Hematopoietic multipotent progenitor cell treated with erythropoietin and hydrocortisone succinate and interleukin-3 and kit ligand, for 4 days (in vitro differentiated cells): Measurements from ENCODE around the gene MUC5B.

Experiments used
- DNase-seq: peaks from one replicate; pipeline ENCODE4 v3.0.0-alpha.2; 2015

The MUC5B gene

DNA sequence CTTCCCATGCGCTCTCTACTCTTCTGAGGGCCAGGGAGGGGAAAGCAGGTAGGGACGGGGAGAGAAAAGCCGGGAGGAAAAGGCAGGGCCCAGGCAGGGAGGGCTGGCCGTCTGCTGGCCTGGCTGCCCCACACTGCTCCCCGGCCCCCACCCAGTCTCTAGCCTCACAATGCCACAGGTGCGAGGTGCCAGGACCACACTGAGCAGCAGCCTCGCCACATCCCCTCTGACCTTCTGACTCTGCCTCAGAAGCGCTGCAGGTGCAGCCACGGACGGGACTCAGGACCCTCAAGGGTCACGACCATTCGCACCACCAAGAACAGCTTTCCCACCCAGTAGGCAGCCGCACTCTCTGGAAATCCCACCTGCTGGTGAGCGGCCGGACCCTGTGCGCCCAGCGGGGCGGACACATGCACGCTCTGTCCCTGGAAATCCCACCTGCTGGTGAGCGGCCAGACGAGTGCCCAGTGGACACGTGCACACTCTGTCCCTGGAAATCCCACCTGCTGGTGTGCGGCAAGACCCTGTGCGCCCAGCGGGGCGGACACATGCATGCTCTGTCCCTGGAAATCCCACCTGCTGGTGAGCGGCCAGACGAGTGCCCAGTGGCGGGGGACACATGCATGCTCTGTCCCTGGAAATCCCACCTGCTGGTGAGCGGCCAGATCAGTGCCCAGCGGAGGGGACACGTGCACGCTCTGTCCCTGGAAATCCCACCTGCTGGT is 66.5 kb downstream of the MUC5B start:
- DNase-seq: no peak

DNA sequence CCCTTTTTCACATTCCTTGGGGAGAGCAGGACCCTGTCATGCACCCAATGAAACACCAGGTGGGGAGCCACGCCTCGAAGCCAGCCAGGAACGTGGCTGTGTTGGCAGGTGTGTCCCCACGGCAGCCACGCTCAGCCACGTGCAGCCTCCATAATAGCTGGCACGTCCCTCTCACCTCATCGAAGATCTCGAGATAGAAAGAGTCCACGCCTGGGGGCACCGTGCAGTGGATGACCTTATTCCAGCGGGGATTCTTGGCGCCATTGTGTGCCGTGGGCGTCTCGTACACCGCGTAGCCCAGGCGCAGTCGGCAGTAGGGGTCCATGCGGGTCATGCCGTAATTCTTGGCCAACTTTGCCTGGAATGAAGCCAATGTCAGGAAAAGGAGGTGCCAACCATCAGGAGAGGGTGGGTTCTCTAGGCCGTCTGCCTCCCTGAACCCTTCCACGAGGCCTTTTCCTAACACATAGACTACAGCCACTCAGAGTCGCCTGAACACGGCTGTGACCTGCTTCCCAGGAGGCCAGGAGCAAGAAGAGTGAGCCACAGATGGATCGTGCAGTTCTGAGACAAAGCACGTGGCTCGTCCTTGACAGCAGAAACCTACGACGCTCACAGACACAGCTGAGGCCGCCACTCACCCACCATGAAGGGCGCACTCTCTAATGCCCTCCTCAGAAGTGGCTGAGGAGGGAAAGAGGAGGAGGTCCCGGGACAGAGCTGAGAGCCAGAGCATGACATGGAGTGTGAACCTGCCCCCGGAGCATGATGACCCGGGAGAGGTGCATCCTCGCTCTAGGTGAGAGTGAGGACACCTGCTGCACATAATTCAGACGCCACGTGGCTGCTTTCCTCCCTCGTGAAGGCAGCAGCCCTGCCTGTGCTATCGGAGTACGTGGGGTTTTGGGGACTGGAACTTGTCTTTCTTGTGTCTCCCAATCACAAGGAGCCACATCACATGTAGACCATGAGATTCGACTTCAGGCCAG is 67.5 kb downstream of the MUC5B start:
- no peak for DNase-seq

DNA sequence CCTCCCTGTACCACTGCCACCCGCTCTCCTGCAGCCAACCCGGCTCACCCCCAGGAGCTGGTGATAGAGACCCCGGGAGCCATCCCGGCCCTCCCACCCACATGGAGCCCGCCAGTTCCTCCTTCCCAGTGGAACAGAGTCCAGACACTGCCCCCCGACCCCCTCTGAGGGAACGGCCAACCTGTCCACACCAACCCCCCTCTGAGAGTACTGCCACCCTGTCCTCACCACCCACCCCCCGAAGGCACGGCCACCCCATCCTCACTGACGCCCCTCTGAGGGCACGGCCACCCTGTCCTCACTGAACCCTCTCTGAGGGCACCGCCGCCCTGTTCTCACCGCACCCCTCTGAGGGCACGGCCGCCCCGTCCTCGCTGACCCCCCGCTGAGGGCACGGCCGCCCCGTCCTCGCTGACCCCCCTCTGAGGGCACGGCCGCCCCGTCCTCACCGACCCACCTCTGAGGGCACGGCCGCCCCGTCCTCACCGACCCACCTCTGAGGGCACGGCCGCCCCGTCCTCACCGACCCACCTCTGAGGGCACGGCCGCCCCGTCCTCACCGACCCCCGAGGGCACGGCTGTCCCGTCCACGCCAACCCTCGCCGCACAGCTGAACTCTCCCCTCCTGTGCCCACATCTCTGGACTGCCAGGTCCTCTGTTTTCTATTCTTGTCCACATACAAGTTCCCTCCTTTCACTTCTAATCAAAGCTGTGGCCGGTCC is 68.6 kb downstream of the MUC5B start:
- no peak for DNase-seq

DNA sequence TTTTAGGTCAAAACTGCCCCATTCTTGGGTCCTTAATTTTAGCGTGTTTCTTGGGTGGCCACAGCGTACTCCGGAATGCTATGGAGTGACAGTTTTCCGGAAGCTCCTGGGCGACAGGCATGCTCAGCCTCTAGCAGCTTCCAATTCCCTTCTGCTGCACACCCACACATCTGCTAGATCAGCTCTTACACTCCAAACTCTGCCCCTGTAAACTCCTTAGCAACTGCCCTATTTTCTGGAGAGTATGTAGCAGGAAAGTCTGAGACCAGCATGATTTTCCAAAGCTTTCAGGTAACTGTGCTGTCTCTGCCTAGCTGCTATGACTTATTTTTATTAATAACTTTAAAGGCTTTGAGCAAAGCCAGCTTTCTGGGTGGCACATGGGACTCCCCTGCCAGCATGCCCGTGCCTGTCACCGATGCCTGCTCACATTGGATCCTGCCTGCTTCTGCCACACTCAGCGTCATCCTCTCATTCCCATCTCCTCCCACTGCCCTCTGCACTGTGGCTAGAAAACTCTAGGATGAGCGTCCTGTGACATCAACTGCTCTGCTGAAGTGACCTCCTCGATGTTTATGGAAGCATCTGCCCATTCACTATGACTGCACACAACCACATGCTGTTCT is 69.3 kb downstream of the MUC5B start:
- no peak for DNase-seq

DNA sequence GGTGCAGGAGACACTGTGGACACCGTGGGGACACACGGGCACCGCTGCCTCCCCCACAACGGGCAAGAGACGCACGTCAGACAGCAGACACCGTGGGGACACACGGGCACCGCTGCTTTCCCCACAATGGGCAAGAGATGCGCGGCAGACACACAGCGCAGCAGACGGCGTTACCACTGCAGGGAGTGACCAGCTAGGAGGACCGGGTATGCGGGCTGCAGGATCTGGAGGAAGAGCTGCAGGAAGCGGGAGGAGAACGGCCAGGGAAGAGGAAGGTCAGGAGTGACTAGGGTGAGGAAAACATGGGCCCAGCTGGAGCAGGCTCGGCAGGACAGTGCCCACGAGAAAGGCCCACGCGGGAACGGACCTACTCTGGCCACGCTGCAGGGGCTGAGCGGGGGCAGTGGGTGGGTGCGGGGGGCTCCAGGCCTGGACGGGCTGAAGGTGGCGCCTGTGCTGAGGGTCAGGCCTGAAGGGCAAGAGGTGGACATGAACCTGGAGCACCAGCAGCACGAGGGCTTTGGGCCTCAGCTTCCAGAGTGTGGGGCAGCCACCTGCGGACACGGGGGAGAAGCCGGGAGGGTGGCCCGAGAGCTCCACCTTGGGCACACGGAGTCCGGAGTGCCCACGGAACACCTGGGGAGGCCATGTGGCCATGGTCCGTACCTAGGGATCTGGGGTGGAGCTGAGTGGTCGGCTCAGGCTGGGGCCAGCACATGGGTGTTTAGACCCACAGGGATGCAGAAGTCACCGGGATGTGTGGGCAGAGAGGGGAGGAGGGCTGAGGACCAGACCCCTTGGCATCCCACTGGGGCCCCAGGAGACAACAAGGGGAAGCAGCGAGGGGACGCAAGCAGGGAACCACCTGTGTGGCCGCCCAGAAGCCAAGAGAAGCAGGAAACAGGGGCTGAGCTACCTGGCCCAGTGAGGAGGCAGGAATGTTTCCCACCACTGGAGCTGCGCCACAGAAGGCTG is 70.1 kb downstream of the MUC5B start:
- no peak for DNase-seq

DNA sequence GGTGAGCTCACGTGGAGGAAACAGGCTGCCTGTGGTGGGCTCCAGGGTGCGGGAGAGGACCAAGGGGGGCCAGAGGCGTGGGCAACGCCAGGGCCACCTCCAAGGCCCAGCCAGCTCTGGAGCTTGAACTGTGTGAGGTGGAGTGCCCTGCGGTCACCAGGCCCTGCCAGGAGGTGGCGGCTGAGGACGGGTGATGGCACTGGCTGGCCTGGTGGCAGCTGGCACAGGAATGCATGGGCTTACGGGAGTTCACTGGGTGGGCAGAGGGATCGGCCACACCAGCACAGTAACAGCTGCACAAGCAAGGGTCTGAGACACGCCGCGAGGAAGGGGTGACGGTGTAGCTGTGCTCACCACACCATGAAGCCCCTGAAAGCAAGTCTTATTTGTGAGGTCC is 70.8 kb downstream of the MUC5B start:
- DNase-seq: peak; percentile 59

DNA sequence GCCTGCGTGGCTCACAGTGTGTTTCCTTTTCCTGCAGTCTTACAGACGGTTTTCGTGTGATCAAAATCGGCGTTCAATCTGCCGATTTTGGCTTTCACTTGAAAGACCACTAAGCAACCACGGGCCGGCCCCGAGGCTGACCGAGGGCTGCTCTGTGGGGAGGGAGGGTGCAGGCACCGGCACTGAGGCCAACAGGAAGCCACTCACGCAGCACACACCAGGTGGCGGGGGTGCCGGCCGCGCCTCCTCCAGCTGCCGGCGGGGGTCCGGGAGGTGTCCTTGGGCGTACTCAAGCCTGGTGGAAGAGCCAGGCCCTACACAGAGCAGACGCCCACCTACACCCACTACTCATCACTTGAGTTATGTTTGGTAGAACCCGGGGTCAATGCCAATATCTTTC is 72.2 kb downstream of the MUC5B start:
- no peak for DNase-seq

DNA sequence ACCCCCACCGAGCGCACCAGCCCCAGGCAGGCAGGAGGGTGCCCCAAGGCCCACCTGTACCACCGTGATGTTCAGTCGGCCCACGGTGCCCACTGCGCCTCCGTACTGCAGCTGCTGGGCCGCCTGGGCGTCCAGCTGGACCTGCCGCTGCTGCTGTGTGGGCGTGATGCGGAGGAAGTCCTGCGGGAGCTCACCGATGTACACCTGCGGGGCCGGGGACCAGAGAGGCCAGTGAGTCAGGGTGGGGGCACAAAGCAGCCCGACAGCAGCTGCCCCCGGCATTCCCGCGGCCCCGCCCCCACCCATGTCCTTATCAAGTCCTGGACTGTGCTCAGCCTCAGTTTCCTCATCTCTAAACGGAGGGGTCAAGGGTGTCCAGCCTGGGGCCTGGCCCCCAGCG is 72.7 kb downstream of the MUC5B start:
- no peak for DNase-seq

DNA sequence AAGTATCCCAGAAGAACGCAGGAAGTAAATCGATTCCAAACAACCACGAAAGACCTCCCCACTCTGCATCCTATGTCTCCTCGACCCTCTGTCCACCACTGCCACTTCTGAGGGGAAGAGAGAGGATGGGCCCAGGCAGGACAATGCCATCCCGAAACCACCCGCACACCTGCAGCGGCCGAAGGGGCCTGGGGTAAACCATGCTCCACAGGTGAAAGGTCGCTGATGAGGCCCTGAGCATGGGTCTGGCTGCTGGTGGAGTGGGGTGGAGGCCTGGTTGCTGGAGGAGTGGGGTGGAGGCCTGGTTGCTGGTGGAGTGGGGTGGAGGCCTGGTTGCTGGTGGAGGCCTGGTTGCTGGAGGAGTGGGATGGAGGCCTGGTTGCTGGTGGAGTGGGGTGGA is 73.4 kb downstream of the MUC5B start:
- no peak for DNase-seq

DNA sequence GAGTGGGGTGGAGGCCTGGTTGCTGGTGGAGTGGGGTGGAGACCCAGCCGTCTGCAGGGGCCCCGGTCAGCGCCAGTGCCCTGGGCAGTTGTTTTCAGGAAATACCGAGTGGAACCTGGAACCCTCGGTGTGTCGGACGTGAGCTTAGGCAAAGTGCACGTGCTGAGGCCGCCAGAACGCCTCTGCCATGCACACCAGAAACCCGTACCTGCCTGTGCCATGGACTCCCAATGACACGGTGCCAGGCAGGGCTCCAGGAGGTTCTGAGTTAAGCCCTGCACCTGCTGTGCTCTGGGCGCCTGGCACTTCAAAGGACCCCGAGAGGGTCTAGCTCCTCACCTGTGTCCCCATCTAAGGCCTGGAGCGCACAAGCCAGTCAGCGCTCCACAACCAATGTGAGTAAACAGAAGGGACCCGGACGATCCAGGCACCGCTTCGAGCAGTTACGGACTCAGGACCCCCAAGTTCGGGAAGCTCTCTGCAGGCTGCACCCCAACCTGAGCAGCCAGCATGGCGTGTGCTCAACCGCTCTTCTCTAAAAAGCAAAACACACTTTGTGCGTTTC is 74.2 kb downstream of the MUC5B start:
- no peak for DNase-seq

DNA sequence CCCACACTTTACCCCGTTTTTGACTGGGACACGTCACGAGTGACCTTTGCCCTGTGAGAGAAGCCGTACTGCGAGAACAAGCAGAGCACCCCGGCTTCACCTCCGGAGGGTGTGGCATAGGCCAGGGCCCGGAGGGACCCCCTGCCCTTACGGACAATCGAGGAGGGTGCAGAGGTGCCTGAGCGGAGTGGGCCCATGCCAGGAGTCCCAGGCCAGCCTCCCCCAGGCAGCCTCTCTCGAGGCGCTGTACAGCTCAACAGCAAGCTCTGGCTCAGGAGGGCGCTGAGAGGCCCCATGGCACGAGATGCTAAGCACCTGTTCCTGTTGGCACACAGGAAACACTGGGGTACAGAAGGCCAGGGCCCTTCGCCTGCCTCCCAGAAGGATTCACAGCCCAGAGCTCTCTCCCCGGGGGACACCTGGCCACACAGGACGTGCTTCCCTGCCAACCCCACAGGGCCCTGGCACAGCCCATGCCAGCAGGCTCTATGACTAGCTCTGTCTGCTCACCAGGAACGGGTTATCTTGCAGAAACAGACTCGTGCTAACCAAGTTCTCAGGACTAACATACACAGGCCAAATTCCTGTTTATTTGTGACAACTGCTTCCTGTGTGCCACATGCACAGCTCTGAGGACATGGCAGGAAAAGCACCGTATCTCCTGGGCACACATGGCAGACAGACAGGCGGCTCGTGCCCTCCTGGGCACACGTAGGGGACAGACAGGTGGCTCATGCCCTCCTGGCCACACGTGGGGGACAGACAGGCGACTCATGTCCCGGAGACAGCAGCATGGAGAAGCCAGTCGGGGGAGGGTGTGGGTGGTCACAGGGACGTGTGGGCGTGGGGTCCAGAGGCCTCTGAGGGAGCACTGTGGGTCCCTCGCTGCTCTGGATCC is 75.0 kb downstream of the MUC5B start:
- peak; percentile 91 for DNase-seq

DNA sequence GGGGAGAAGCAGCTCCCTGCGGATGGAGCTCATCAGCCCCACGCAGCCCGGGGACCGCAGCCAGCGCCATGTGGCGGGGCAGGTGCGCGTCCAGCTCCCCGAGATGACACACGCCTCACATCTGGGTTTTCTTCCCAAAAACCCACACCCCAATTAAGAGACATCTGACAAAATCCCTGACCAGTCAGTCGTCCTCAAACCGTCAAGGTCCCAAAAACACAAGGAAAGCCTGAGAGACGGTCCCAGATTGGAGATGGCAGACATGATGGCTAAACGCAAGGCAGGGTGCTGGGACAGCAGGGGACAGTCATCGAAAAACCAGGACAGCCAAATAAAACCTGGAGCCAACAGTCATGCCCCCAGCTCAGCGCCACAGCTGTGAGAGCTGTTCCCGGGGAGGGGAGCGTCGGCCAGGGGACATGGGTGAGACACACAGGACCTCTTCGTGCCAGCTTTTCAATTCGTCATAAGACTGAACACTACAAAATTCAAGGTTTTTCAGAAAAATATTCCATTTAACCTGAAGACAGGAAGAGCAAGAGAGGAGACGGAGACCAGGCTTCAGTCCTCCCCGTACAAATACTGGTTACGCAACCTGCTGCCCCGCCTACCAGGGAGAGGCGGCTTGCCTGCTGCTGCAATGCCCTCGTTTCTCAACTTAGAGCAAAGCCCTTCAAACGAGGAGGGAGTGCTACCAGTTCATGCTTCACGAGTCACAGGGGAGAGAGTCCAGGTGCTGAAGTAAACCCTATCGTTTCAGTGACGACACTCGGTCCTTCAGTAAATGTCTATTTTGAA is 76.0 kb downstream of the MUC5B start:
- peak; percentile 87 for DNase-seq

DNA sequence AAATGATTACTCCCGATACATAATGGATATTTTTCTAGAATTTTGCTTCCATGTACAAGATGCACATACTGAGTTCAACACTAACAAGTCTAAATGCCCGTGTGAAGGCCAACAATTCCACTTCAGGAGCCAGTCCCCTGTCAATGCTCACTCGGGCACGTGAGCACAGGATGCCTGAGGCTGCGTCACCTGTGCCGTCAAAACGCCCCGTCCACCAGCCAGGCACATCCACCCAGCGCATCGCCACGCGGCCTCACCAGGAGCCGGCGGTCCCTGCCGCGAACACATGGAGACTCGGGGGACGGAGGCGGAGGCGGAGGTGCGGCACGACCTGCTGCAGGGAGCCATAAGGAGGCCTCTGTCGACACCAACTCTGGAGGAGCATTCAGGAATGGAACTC is 76.8 kb downstream of the MUC5B start:
- no peak for DNase-seq

DNA sequence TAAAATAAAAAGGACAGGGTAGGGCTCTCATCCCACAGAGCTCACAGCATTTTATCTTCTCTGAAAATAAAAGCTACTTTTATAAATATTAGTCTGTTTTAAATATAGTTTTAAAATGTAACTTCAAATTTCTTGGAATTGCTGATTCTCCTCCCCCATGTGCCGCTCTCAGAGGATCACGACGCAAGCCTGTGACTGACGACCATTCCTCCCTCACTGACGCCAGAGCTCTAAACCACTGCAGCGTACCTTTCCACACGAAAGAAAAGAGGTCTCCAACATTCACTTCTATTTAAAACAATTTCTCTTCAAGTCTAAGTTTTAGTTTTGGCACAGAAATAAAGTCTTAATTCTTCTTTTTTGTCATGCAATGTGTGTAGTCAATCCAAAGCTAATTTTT is 77.3 kb downstream of the MUC5B start:
- DNase-seq: no peak

DNA sequence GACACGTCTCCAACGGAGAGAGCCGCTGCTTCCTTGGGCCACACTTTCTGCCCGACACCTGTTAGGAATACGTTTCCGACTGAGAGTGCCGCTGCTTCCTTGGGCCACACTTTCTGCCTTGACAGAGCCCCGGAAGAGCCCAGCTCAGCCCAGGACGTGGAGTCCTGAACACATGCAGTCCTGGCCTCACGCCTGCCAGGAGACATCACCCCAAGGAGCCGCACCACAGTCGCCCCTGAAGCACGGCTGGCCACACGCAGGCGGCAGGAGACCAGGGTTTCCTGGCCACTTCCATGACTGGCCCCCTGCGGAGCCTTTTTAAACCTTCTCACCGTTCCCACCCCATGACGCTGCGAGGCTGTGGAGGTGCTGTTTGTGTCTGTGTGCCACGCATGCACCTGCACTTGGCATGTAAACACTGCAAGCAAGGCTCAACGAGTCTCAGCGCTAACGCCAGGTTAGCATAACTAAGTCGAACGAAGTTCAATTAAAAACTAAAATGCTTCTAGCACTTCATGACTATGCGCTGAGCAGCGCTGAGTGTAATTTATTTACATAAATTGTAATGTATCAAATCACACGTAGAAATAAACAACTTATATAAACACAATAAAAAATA is 77.8 kb downstream of the MUC5B start:
- no peak for DNase-seq

DNA sequence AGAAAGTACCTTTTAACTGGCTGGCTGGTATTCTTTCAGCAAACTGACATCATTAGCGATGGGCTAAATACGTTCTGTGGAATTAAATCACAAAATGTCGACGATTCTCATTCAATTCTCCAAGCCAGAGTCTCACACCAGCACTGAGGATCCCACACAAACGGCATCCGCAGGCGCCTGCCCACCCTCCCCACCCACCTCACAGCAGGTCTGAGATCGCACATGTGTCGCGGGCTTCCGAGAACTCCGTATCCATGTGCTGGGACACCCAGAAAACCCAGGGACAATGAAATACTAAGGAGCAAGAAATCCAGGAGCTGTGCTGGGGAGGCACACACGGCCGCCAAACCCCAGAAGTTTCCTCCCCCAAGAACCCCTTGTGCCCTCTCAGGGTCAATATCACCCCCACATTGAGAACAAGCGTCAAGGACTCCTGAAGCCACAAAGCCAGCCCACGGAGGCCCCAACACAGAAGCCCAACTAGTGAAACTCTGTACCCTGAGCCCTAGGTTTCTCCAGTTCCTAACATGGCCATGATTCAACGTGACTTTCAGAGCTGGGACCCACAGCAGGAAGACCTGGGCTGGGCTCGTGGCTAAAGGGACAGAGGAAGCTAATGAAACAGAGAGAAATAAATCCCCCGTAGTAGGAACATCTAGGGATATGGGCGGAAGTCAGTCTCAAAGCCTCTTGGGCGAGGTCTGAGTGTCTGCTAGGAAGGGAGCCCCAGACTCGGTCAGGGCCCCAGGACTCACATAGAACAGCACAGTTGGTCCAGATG is 78.5 kb downstream of the MUC5B start:
- no peak for DNase-seq

DNA sequence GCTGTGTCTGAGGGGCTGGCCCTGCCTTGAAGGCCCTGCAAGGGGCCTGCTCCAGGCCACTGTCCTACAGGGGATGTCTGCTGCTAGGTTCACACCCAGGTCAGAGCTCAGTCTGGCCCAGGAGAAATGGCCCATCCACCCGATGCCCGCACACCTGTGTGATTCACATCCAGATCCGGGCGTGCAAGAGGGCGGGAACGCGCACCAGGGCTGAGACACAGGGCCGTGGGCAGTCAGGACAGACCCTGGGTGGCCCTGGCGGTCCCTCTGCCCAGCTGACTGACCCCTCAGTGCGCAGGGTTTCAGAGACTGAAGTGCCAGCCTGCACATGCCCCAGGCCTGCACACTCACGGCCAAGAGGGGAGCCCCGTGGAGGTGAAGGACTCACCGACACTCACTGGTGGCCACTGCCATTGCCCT is 79.2 kb downstream of the MUC5B start:
- no peak for DNase-seq
